ENCODE measurements around the gene NAALADL2. TPM values are rescaled to one million over a fixed set of nuclear protein-coding genes. Genes with fewer than 3 reads are reported as not detected.

Gene NAALADL2
- total and polyA plus RNA-seq, 2 of the 13 experiments (the other 11 are each of a cell fraction or from before 2014, with no cell fraction given), result 0.08 TPM; not detected in 1

GRCh38 chr3:175199961-175200360 lies 340.8 kb downstream of the NAALADL2 start:
- H4K20me1 ChIP-seq (ENCODE audit: insufficient read depth, low read length), result no peaks in the 10 kb centered on the region
- POLR2A ChIA-PET, result no interaction called here
- H3K9ac ChIP-seq (ENCODE audit: insufficient read depth, low read depth, low read length), result no peak overlapping the region
- H3K4me2 ChIP-seq (ENCODE audit: low read depth, low read length), result no peak overlapping the region
- H2AFZ ChIP-seq (ENCODE audit: low read length), result no peak overlapping the region
- FAIRE-seq (no peak), ATAC-seq (no peak), DNase-seq (ENCODE audit: low spot score) (no peak)
- in situ Hi-C loops (cut with HindIII; ENCODE audit: extremely low pct_ligation_motif_present, low pct_unique_long_range_greater_than_20kb), result no loop called here
- no peak overlapping the region for H3K27ac ChIP-seq (ENCODE audit: extremely low read length, insufficient read depth, low read length)
- 4% methylated on average over 1 of the region's 1 CpG for WGBS (ENCODE audit: low lambda C conversion rate)
- H3K79me2 ChIP-seq (ENCODE audit: insufficient read depth, low read length), result no peaks in the 10 kb centered on the region
- no TSS peak for BruUV-seq (replicated peaks)
- no peak overlapping the region for H3K4me3 ChIP-seq (replicated peaks in 1 of 3; ENCODE audit: insufficient read depth in 1 of 3, low read depth in 2 of 3, low read length in 3 of 3)
- no peaks in the 10 kb centered on the region for H3K4me1 ChIP-seq (ENCODE audit: insufficient read depth, low read length)
- CTCF ChIA-PET (ENCODE audit: low intra/inter-chr PET ratio, low total read pairs), result no interaction called here
- H3K36me3 ChIP-seq (replicated peaks in 1 of 2; ENCODE audit: control insufficient read depth in 1 of 2, insufficient read depth in 2 of 2, low read length in 2 of 2), result no peaks in the 10 kb centered on the region
- intact Hi-C loops (cut with micrococcal nuclease; ENCODE audit: unreplicated experiment), result no loop called here
- TF ChIP-seq ZSCAN25 (CRISPR knock-in tag; IDR thresholded peaks at IDR 0.05), result no peak
- no peak for TF ChIP-seq ZNF512B (CRISPR knock-in tag; IDR thresholded peaks at IDR 0.05; ENCODE audit: borderline replicate concordance)
- TF ChIP-seq TMF1 (CRISPR knock-in tag; IDR thresholded peaks at IDR 0.05; ENCODE audit: low read depth), result no peak
- TF ChIP-seq ZNF530 (CRISPR knock-in tag; IDR thresholded peaks at IDR 0.05; ENCODE audit: low read depth), result no peak
- no peaks in the 10 kb centered on the region; the same call in none of the 2 replicates for H3K9me3 ChIP-seq (ENCODE audit: low read length)
- no peaks in the 10 kb centered on the region for H3K27me3 ChIP-seq (ENCODE audit: control insufficient read depth in 1 of 2, insufficient read depth in 2 of 2, low read length in 2 of 2)

GRCh38 chr3:175200391-175201095 lies 341.4 kb downstream of the NAALADL2 start:
- ChIA-PET POLR2A (no interaction called here), CTCF (ENCODE audit: low intra/inter-chr PET ratio, low total read pairs) (no interaction called here)
- 0% methylated on average over 2 of the region's 2 CpGs for WGBS (ENCODE audit: low lambda C conversion rate)
- BruUV-seq (replicated peaks), result no TSS peak
- no peaks in the 10 kb centered on the region for H4K20me1 ChIP-seq (ENCODE audit: insufficient read depth, low read length)
- H3K9ac ChIP-seq (ENCODE audit: insufficient read depth, low read depth, low read length), result no peak overlapping the region
- H3K4me1 ChIP-seq (ENCODE audit: insufficient read depth, low read length), result no peaks in the 10 kb centered on the region
- no peak overlapping the region for H2AFZ ChIP-seq (ENCODE audit: low read length)
- H3K27ac ChIP-seq (ENCODE audit: extremely low read length, insufficient read depth, low read length), result no peak overlapping the region
- intact Hi-C loops (cut with micrococcal nuclease; ENCODE audit: unreplicated experiment) (no loop called here), in situ Hi-C loops (cut with HindIII; ENCODE audit: extremely low pct_ligation_motif_present, low pct_unique_long_range_greater_than_20kb) (no loop called here)
- H3K4me3 ChIP-seq (replicated peaks in 1 of 3; ENCODE audit: insufficient read depth in 1 of 3, low read depth in 2 of 3, low read length in 3 of 3), result no peak overlapping the region
- H3K9me3 ChIP-seq (ENCODE audit: low read length), result no peaks in the 10 kb centered on the region; the same call in none of the 2 replicates
- H3K36me3 ChIP-seq (replicated peaks in 1 of 2; ENCODE audit: control insufficient read depth in 1 of 2, insufficient read depth in 2 of 2, low read length in 2 of 2), result no peaks in the 10 kb centered on the region
- ATAC-seq (no peak), FAIRE-seq (no peak), DNase-seq (ENCODE audit: low spot score) (no peak)
- no peaks in the 10 kb centered on the region for H3K79me2 ChIP-seq (ENCODE audit: insufficient read depth, low read length)
- H3K27me3 ChIP-seq (ENCODE audit: control insufficient read depth in 1 of 2, insufficient read depth in 2 of 2, low read length in 2 of 2), result no peaks in the 10 kb centered on the region
- H3K4me2 ChIP-seq (ENCODE audit: low read depth, low read length), result no peak overlapping the region
- TF ChIP-seq ZNF616 (CRISPR knock-in tag; IDR thresholded peaks at IDR 0.05; ENCODE audit: low read depth) (no peak), TOE1 (CRISPR knock-in tag; IDR thresholded peaks at IDR 0.05) (no peak), ZFP37 (CRISPR knock-in tag; IDR thresholded peaks at IDR 0.05; ENCODE audit: borderline replicate concordance) (no peak)
